HG02571 (cell line): ENCODE measurements around the gene TMPRSS9.
"Not testable (repeated sequence)": the region's sequence is repeated elsewhere in the genome, so short reads cannot be mapped to it uniquely, and the experiment has no call there.

Experiments
- ATAC-seq: cut with Tn5 transposase; IDR thresholded peaks from one replicate; pipeline ENCODE4 v1.9.1; 2021; ENCODE audit warnings: mild to moderate bottlenecking, moderate library complexity; ENCODE audit not compliant: unreplicated experiment

The TMPRSS9 gene

GRCh38 chr19:2417436-2417835 lies 57.4 kb downstream of the TMPRSS9 start:
- not testable (repeated sequence) for ATAC-seq

DNA sequence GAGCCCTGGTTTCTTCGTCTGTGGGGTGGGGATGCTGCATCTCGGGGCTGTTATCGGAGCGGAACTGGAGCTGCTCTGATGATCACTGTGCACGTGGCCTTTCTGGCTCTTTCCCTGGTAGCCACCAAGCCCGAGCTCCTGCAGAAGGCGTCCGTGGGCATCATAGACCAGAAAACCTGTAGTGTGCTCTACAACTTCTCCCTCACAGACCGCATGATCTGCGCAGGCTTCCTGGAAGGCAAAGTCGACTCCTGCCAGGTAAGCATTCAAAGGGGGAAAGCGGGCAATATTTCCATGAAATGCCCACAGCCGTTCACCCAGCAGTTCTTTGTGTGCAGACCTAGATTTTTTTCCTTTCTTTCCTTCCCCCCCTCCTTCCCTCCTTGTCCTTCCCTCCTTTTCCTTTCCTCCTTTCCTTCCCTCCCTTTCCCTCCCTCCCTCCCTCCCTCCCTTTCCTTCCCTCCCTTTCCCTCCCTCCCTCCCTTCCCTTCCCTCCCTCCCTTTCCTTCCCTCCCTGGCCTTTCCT lies 57.9 kb downstream of the TMPRSS9 start:
- ATAC-seq: no peak

- ATAC-seq: no peak
These were observed 59.7 kb downstream of the TMPRSS9 start for GRCh38 chr19:2419754-2420153.

DNA sequence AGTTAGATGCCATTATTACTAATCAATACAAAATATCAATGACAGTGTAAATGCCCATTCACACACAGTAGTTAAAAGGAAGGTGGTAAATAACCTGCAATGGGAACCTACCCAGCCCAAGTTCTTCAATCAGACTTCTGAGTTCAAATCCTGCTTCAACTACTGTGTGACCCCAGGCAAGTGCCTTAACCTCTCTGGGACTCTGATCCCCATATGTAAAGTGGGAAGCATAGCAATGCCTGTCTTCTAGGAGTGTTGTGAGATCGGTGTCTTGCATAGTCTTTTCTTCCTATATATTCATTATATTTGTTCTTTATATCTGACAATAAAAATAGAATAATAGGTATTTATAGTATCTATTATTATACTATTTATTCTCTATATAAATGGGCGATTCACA lies 60.4 kb downstream of the TMPRSS9 start:
- no peak for ATAC-seq

DNA sequence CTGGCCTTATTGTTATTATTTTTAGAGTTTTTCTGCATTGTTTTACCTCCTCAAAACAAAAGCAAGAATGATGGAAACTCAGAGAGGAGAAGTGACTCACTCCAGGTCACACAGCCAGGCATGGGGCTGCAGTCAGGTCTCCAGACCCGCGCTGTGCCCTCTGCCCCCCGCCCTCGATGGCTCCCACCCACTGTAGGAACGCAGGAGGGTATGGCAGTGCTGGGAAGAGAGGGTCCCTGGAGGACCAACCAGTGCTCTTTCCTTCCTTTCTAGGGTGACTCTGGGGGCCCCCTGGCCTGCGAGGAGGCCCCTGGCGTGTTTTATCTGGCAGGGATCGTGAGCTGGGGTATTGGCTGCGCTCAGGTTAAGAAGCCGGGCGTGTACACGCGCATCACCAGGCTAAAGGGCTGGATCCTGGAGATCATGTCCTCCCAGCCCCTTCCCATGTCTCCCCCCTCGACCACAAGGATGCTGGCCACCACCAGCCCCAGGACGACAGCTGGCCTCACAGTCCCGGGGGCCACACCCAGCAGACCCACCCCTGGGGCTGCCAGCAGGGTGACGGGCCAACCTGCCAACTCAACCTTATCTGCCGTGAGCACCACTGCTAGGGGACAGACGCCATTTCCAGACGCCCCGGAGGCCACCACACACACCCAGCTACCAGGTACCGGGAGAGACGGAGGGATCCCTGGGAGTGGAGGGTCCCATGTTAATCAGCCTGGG lies 61.7 kb downstream of the TMPRSS9 start:
- no peak for ATAC-seq

- no peak for ATAC-seq
These were observed 63.2 kb downstream of the TMPRSS9 start for GRCh38 chr19:2423071-2423914.

DNA sequence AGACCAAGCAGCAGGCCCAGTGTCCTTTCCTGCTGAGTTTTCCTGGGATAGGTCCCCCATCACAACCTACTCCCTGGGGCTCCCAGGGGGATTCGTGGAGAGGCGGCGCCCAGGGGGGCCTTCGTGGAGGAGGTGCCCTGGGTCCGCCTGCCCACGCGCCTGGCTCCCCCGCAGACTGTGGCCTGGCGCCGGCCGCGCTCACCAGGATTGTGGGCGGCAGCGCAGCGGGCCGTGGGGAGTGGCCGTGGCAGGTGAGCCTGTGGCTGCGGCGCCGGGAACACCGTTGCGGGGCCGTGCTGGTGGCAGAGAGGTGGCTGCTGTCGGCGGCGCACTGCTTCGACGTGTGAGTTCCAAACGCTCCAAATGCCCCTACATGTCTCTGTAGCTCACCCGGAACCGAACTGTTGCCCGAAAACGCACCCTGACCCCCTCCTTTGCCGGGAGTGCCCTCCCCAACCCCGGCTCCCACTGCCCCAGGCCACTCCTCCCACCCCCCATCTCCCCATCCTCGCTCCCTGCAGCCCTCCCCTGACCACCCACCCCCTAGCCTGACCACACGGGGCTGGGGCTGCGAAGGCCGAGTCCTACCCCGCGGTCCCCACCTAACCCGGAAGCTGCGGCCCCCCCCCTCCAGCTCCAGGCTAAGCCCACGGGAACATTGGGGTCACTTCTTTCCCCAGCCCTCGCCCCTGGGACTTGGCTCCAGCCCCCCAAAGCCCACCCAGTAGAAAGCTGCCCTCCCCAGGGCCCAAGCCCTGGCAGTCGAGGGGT lies 64.0 kb downstream of the TMPRSS9 start:
- no peak for ATAC-seq

- no peak for ATAC-seq
These were observed 64.9 kb downstream of the TMPRSS9 start for GRCh38 chr19:2424686-2425621.

GRCh38 chr19:2425622-2426581 lies 65.8 kb downstream of the TMPRSS9 start:
- ATAC-seq: no peak

DNA sequence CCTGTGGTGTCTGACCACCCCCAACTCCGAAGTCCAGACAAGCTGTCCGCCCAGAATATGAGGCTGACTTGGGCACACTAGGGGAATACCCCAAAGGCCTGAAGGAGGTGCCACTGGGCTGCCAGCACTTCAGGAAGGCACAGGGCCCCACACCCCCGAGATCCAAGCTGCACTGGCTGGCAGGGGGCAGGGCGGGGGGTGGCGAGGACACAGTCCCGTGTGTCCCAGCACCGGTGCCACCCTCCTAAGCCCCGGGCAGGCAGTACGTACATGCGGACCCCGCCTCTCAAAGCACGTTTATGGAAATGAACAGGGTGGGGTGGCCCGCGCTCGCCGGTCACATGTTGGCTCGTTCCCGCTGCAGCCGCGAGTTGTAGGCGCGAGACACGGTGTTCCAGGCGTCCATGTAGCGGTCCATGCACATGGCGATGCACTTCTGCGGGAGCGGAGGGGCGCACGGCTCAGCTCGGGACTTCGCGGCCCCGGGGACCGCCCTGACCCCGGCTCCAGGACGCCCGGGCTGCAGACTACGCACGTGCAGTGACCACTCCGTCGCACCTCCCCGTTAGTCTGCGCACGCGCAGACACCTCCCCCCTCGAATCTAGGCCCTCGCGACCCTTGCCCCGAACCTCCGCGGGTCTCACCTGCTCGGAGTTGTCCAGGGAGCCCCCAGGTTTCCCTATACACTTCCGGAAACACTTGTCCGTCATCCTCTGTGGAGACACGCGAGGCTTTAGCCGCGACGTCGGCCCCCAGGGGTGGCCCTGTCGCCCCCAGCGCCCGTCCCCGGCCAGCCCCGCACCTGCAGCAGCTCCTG lies 66.8 kb downstream of the TMPRSS9 start:
- peak; percentile 13 for ATAC-seq

- ATAC-seq: peak; percentile 70
These were observed 67.6 kb downstream of the TMPRSS9 start, which contains the start of gene TIMM13 for GRCh38 chr19:2427429-2428320. Gene TIMM13, minus strand, starts transcription at chr19:2427586. Its CDS starts 53 bp downstream, at chr19:2427533.

GRCh38 chr19:2428321-2428690 lies 68.2 kb downstream of the TMPRSS9 start:
- ATAC-seq: no peak

- ATAC-seq: no peak
These were observed 69.0 kb downstream of the TMPRSS9 start for GRCh38 chr19:2428756-2429711.

DNA sequence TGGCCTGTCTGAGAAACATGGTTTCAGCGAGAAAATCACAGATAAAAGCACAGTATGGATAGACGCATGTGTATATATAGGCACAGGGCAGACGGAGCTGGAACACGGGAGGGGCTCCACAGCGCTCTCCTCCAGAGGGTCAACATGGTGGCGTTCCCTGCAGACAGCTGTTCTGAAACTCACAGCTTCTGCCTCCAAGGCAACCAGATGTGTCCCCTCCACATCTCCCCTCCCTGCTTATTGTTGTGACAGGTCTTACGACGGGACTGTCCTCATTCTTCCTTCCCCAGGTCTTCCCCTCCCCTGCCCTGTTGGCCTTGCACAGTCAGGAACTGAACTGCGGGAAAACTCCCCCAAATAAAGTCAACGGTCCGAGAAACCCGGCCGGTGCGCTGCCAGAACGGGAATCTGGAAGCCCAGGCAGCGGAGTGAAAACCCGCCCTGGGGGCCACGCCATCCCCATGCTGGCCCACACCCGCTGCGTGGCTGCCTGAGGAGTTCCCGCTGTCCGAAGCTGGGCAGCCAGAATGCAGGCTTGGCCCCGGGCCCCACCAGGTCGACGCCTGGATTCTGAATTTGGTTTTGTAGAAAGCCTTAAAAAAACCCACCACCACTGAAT lies 70.0 kb downstream of the TMPRSS9 start:
- no peak for ATAC-seq

DNA sequence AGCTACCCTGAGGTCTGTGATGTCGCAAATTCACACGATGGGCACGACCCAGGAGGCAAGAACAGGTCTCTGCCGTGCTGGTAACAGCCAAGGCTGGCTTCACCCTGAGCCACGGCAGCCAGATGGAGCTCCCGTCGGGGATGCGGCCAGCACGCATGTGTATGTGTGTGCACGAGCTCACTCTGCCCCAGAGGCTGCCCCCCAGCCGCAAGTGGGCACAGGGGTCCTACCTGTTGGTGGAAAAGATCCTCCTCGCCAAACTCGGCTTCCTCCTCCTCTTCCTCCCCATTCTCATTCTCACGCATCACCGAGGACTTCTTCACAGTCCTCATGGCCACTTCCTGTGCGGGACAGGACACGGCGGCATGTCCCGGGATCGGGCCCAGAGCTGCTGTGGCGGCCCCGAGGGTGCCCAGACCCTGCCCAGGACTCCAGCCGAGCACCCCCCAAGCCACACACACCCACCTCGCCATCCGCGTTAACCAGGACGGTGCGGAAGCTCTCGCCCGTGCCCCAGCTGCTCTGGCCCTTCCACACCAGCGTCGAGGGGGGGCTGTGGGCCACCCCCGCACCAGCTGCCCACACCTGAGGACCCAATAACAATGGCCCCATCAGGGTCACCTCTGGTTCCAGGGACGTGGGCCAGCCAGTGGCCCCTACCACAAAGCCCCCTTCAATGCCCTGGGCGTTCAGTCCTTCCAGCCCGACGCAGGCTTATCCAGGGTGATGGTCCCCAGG lies 71.4 kb downstream of the TMPRSS9 start:
- no peak for ATAC-seq
